AG04449 (cell line): ENCODE data around the gene ABHD12.

Experiments
- CTCF ChIA-PET: fragments of 350-600 bp; formaldehyde crosslinking; extraction: SDS; loops from one replicate; lab custom pipeline; 2021; ENCODE audit warnings: antibody characterized with exemption; lab: Yijun Ruan, JAX
- POLR2A ChIA-PET: fragments of 400-600, 350-600 bp; formaldehyde crosslinking; extraction: SDS; loops from one replicate; lab custom pipeline; 2020; ENCODE audit warnings: antibody characterized with exemption, inconsistent platforms; lab: Yijun Ruan, JAX
- DNase-seq: peaks from one replicate; pipeline ENCODE4 v3.0.0-alpha.2; 2010; ENCODE audit warnings: low read depth, low spot score
- H3K4me3 ChIP-seq: 2 replicates; pipeline ENCODE4 v1.5.1; 2011; ENCODE audit warnings: low read depth, mild to moderate bottlenecking, control low read depth, low read length
- TF ChIP-seq, protein P1 (sequence below): IDR thresholded peaks from one replicate; pipeline ENCODE4 v1.5.1; 2011; ENCODE audit warnings: mild to moderate bottlenecking, moderate library complexity, low read length, control low read depth, inconsistent platforms; ENCODE audit not compliant: insufficient read depth; ENCODE audit errors: missing control alignments

The ABHD12 gene

DNA sequence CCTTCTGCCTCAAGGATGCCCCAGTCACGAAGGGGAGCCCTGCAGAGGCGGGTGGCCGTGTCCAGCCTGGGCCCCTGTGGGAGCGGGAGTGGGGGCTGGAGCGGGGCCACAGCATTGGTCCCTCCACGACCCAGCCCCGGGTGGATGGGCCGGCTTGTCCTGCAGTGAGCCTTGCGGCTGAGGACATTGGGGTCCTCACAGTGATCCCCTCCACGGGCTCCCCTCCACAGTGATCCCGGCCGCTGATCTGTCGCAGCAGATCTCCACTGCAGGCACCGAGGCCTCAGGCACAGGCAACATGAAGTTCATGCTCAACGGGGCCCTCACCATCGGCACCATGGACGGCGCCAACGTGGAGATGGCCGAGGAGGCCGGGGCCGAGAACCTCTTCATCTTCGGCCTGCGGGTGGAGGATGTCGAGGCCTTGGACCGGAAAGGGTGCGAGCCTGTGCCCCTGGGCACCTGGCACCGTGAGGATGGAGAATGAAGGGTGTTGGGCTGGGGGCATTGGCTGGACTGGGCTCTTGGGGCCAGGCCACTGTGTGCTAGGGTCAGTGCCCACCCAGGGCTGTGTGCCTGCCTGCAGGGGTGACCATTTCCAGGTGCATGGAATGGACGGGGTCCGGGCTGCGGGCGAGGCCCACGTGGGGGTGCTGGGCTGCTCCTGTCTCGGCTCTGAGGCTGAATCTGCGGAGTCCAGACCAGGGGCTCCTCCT, 98.3 kb downstream of the ABHD12 start:
- POLR2A ChIA-PET = no interaction called here
- CTCF ChIA-PET = interaction anchor here (1.2 to 5.0 kb wide), 4 partner anchors 10 to 107 kb away, joined by 3 to 99 read pairs (median 7); no protein-coding TSS in a partner anchor
- TF ChIP-seq, protein P1, sequence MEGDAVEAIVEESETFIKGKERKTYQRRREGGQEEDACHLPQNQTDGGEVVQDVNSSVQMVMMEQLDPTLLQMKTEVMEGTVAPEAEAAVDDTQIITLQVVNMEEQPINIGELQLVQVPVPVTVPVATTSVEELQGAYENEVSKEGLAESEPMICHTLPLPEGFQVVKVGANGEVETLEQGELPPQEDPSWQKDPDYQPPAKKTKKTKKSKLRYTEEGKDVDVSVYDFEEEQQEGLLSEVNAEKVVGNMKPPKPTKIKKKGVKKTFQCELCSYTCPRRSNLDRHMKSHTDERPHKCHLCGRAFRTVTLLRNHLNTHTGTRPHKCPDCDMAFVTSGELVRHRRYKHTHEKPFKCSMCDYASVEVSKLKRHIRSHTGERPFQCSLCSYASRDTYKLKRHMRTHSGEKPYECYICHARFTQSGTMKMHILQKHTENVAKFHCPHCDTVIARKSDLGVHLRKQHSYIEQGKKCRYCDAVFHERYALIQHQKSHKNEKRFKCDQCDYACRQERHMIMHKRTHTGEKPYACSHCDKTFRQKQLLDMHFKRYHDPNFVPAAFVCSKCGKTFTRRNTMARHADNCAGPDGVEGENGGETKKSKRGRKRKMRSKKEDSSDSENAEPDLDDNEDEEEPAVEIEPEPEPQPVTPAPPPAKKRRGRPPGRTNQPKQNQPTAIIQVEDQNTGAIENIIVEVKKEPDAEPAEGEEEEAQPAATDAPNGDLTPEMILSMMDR = no peak
- H3K4me3 ChIP-seq = no peak overlapping the region
- DNase-seq = no peak

DNA sequence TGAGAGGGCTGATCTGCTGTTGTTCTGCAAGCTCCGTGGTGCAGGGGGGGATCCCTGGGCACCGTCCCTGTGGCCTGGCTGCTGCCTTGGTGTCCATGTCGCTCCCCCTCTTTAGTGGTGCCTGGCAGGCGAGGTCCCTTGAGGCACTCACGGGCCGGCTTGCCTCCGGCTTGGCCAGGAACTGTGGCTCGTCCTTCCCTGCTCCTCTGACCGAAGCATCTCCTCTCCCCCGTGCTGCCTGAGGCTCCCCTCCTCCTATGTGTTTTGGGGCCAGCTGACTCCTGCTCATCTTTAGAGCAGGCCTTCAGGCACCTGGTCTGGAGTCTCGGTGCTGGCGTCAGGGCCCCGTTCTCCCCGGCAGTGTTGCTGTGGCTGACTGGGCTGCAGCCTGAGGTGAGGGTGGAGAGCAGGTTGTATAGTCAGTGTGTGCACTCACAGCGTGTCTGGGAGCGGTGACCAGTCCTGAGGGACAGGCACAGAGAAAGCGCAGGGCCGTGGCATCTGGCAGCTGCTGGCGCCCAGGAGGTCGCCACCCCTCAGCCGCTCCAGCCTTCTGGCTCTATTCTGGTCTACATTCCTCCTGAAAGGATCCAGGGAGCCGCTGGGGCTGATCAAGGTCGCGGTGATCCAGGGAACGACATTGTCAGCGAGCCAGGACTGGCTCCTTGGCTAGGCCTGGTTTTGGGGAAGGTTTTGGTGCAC, 99.1 kb downstream of the ABHD12 start:
- CTCF ChIA-PET = interaction anchor here (1.2 kb wide), 1 partner anchor 108 kb away, joined by 3 read pairs; no protein-coding TSS in a partner anchor
- TF ChIP-seq, protein P1 = no peak
- POLR2A ChIA-PET = no interaction called here
- no peak overlapping the region for H3K4me3 ChIP-seq
- no peak for DNase-seq

DNA sequence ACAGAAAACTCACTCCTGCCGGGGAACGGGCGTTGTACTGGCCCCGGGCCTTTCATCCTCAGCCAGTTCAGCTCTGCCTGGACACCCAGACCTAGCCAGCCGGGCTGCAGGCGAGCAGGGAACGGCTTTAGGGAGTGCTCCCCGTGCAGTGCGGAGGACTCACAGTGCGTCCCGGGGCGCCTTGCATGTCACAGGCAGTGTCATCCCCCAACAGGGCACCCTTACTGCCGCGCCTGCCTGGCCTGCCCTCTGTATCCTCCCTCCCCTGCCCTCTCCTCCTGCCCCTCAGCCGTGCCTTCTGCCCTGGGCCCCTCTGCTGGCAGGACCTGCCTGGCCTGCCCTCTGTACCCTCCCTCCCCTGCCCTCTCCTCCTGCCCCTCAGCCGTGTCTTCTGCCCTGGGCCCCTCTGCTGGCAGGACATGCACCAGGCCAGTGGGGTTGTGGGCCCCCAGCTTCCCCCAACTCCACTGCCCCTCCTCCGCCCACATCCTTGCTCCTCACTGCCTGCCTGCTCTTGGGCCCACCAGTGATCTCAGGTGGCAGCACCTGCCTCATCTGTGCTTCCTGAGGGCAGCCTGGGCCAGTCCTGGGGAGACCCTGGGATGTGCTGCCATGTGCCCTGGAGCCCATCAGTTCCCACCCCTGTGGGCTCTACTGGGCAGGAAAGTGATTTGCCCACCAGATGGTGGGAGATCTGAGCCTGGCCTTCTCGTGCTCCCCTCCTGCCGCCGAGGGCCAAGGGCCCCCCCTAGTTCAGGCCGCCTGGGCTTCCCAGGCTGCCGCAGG, 99.8 kb downstream of the ABHD12 start:
- DNase-seq = no peak
- ChIA-PET CTCF (interaction anchor here (1.1 to 1.9 kb wide), 3 partner anchors 8 to 109 kb away, joined by 3 to 12 read pairs (median 8); no protein-coding TSS in a partner anchor), POLR2A (no interaction called here)
- TF ChIP-seq, protein P1 = no peak
- no peak overlapping the region for H3K4me3 ChIP-seq

GRCh38 chr20:25289886-25290597, 100.6 kb downstream of the ABHD12 start:
- TF ChIP-seq, protein P1 = no peak
- POLR2A ChIA-PET = no interaction called here
- no peak overlapping the region for H3K4me3 ChIP-seq
- DNase-seq = no peak
- CTCF ChIA-PET = interaction anchor here (1.0 to 1.9 kb wide), 3 partner anchors 9 to 110 kb away, joined by 3 to 12 read pairs (median 8); no protein-coding TSS in a partner anchor

GRCh38 chr20:25288291-25289181, 102.1 kb downstream of the ABHD12 start:
- ChIA-PET POLR2A (no interaction called here), CTCF (interaction anchor here (1.0 to 2.0 kb wide), 4 partner anchors 11 to 111 kb away, joined by 3 to 12 read pairs (median 4); no protein-coding TSS in a partner anchor)
- no peak overlapping the region for H3K4me3 ChIP-seq
- DNase-seq = no peak
- TF ChIP-seq, protein P1 = no peak
